WTC11 (cell line): Measurements from ENCODE around the gene ANKRD27. TPM values are rescaled to one million over a fixed set of nuclear protein-coding genes. Genes with fewer than 3 reads are reported as not detected.

Experiments used
- ATAC-seq: fragments of 200-7000 bp; cut with Tn5 transposase; 2 replicates; pipeline ENCODE4 v1.10.0; 2021; ENCODE audit warnings: mild to moderate bottlenecking, moderate library complexity
- CTCF ChIA-PET: fragments of 300-600 bp; sonication (Branson Sonifier 250); formaldehyde crosslinking; loops from one replicate; lab custom pipeline; 2021; ENCODE audit warnings: antibody characterized with exemption; lab: Charles Lee
- POLR2A ChIA-PET: fragments of 350-600 bp; sonication (Branson Sonifier 250); formaldehyde crosslinking; loops from one replicate; lab custom pipeline; 2021; ENCODE audit warnings: antibody characterized with exemption; lab: Charles Lee
- DNase-seq: peaks from one replicate; pipeline ENCODE4 v3.0.0; 2021; ENCODE audit warnings: low spot score
- H3K27ac Mint-ChIP-seq: 2 replicates; pipeline ENCODE4 v1.8.0; 2021; ENCODE audit warnings: mixed read lengths
- H3K27me3 Mint-ChIP-seq: 2 replicates; pipeline ENCODE4 v1.8.0; 2021; ENCODE audit warnings: low read depth, mild to moderate bottlenecking, moderate library complexity, mixed read lengths
- H3K36me3 Mint-ChIP-seq: 2 replicates; pipeline ENCODE4 v1.8.0; 2021; ENCODE audit warnings: mixed read lengths
- H3K4me1 Mint-ChIP-seq: 2 replicates; pipeline ENCODE4 v1.8.0; 2022; ENCODE audit warnings: mixed read lengths
- H3K4me3 Mint-ChIP-seq: 2 replicates; pipeline ENCODE4 v1.8.0; 2021; ENCODE audit warnings: mild to moderate bottlenecking, moderate library complexity, mixed read lengths
- H3K9me3 Mint-ChIP-seq: 2 replicates; pipeline ENCODE4 v1.8.0; 2021; ENCODE audit warnings: mixed read lengths
- ATF1 ChIP-seq: sonication (generic); formaldehyde crosslinking; IDR thresholded peaks from 2 replicates; pipeline ENCODE4 v1.8.1; 2023; ENCODE audit warnings: mild to moderate bottlenecking, moderate library complexity, missing genetic modification reagents
- CREM ChIP-seq: sonication (generic); formaldehyde crosslinking; IDR thresholded peaks from 2 replicates; pipeline ENCODE4 v1.8.1; 2022; ENCODE audit warnings: mild to moderate bottlenecking, missing genetic modification reagents, moderate library complexity
- ETV6 ChIP-seq: sonication (generic); formaldehyde crosslinking; IDR thresholded peaks from 2 replicates; pipeline ENCODE4 v1.8.1; 2022; ENCODE audit warnings: mild to moderate bottlenecking, missing genetic modification reagents
- FOXJ3 ChIP-seq: sonication (generic); formaldehyde crosslinking; IDR thresholded peaks from 2 replicates; pipeline ENCODE4 v1.9.0; 2021; ENCODE audit warnings: missing genetic modification reagents, mild to moderate bottlenecking, borderline replicate concordance
- FOXK1 ChIP-seq: sonication (generic); formaldehyde crosslinking; IDR thresholded peaks from 2 replicates; pipeline ENCODE4 v1.8.0; 2022; ENCODE audit warnings: mild to moderate bottlenecking, moderate library complexity, missing genetic modification reagents
- GTF2I ChIP-seq: fragments of 250-450 bp; sonication (Bioruptor Pico); conservative IDR thresholded peaks from 2 replicates; pipeline ENCODE4 v1.4.0; 2021; ENCODE audit warnings: mild to moderate bottlenecking
- MYBL2 ChIP-seq: sonication (generic); formaldehyde crosslinking; IDR thresholded peaks from 2 replicates; pipeline ENCODE4 v1.8.1; 2023; ENCODE audit warnings: mild to moderate bottlenecking, moderate library complexity, missing genetic modification reagents
- NFE2L1 ChIP-seq: sonication (generic); formaldehyde crosslinking; IDR thresholded peaks from 2 replicates; pipeline ENCODE4 v1.8.1; 2023; ENCODE audit warnings: missing genetic modification reagents
- ZNF219 ChIP-seq: sonication (generic); formaldehyde crosslinking; IDR thresholded peaks from 2 replicates; pipeline ENCODE4 v1.8.0; 2023; ENCODE audit warnings: missing genetic modification reagents, mild to moderate bottlenecking, borderline replicate concordance
- ZNF263 ChIP-seq: sonication (generic); formaldehyde crosslinking; IDR thresholded peaks from 2 replicates; pipeline ENCODE4 v1.8.1; 2022; ENCODE audit warnings: low read depth, mild to moderate bottlenecking, moderate library complexity, missing genetic modification reagents
- total RNA-seq: library from RNA; stranded (reverse); gene quantifications from 3 replicates; pipeline ENCODE4 v1.2.3, GENCODE V29; 2021
- TF ChIP-seq, protein P1 (sequence below): sonication (generic); formaldehyde crosslinking; IDR thresholded peaks from 2 replicates; pipeline ENCODE4 v1.8.1; 2022; ENCODE audit warnings: low read depth, mild to moderate bottlenecking, moderate library complexity, missing genetic modification reagents, borderline replicate concordance
- TF ChIP-seq, protein P2 (sequence below): sonication (generic); formaldehyde crosslinking; IDR thresholded peaks from 2 replicates; pipeline ENCODE4 v1.8.0; 2022; ENCODE audit warnings: mild to moderate bottlenecking, missing genetic modification reagents
- TF ChIP-seq, protein P3 (sequence below): sonication (generic); formaldehyde crosslinking; IDR thresholded peaks from 2 replicates; pipeline ENCODE4 v1.8.1; 2022; ENCODE audit warnings: mild to moderate bottlenecking, moderate library complexity, missing genetic modification reagents
- TF ChIP-seq, protein P4 (sequence below): sonication (generic); formaldehyde crosslinking; IDR thresholded peaks from 2 replicates; pipeline ENCODE4 v1.8.0; 2022; ENCODE audit warnings: mild to moderate bottlenecking, missing genetic modification reagents
- TF ChIP-seq, protein P5 (sequence below): sonication (generic); formaldehyde crosslinking; IDR thresholded peaks from 2 replicates; pipeline ENCODE4 v1.8.1; 2022; ENCODE audit warnings: low read depth, missing genetic modification reagents, borderline replicate concordance
- TF ChIP-seq, protein P6 (sequence below): sonication (generic); formaldehyde crosslinking; IDR thresholded peaks from 2 replicates; pipeline ENCODE4 v1.8.0; 2023; ENCODE audit warnings: missing genetic modification reagents, mild to moderate bottlenecking, borderline replicate concordance
- TF ChIP-seq, protein P7 (sequence below): sonication (generic); formaldehyde crosslinking; IDR thresholded peaks from 2 replicates; pipeline ENCODE4 v1.8.0; 2022; ENCODE audit warnings: mild to moderate bottlenecking, missing genetic modification reagents
- TF ChIP-seq, protein P8 (sequence below): sonication (generic); formaldehyde crosslinking; IDR thresholded peaks from 2 replicates; pipeline ENCODE4 v1.8.1; 2023; ENCODE audit warnings: mild to moderate bottlenecking, moderate library complexity, missing genetic modification reagents
- TF ChIP-seq, protein P9 (sequence below): fragments of 200-600 bp; IDR thresholded peaks from 2 replicates; pipeline ENCODE4 v1.8.0; 2022; ENCODE audit warnings: antibody characterized with exemption

ANKRD27 gene
- total RNA-seq, 1 experiment from 2014 or later, result 48.6 TPM

DNA sequence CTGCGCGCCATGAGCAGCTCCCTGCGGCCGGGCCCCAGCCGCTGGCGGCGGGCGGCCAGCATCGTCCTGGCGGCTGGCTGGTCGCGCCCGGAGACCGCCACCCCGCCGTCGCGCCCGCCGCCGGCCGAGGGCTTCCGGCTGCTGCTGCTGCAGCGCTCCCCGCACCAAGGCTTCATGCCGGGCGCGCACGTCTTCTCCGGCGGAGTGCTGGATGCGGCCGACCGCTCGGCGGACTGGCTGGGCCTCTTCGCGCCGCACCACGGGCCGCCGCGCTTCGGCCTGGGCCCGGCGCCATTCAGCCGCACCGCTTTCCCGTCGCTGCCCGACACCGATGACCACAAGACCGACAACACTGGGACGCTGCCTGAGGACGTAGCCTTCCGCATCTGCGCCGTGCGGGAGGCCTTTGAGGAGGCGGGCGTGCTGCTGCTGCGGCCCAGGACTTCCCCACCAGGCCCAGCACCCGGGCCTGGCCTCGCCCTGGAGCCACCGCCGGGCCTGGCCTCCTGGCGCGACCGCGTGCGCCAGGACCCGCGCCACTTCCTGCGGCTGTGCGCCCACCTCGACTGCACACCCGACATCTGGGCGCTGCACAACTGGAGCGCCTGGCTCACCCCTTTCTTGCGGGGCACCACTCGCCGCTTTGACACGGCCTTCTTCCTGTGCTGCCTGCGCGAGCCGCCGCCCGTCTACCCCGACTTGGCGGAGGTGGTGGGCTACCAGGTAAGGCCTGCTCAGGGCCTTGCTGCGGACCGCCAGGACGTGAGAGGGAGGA lies 17.2 kb upstream of the ANKRD27 start:
- DNase-seq (peak; percentile 61), ATAC-seq (peak; percentile 78)
- H3K4me3 Mint-ChIP-seq, result peak overlapping the region; percentile 59
- H3K4me1 Mint-ChIP-seq, result peaks cover 10% of the 10 kb centered on the region
- H3K9me3 Mint-ChIP-seq, result peaks cover 10% of the 10 kb centered on the region
- peaks cover 33% of the 10 kb centered on the region for H3K27me3 Mint-ChIP-seq
- no peak overlapping the region for H3K27ac Mint-ChIP-seq
- peaks cover 5% of the 10 kb centered on the region for H3K36me3 Mint-ChIP-seq
- ChIA-PET CTCF (interaction anchor here (0.8 to 1.4 kb wide), 3 partner anchors 15 to 492 kb away, joined by 3 to 10 read pairs (median 5); no protein-coding TSS in a partner anchor), POLR2A (interaction anchor here (0.6 kb wide), 1 partner anchor 9 kb away, joined by 6 read pairs; no protein-coding TSS in a partner anchor)
- no peak for TF ChIP-seq GTF2I
- TF ChIP-seq, protein P1, sequence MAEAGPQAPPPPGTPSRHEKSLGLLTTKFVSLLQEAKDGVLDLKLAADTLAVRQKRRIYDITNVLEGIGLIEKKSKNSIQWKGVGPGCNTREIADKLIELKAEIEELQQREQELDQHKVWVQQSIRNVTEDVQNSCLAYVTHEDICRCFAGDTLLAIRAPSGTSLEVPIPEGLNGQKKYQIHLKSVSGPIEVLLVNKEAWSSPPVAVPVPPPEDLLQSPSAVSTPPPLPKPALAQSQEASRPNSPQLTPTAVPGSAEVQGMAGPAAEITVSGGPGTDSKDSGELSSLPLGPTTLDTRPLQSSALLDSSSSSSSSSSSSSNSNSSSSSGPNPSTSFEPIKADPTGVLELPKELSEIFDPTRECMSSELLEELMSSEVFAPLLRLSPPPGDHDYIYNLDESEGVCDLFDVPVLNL (CRISPR knock-in tag), result peak; percentile 21; the same call in 1 of the 2 replicates
- TF ChIP-seq NFE2L1 (CRISPR knock-in tag), result peak; percentile 34; the same call in 1 of the 2 replicates
- TF ChIP-seq ZNF263, result 0 out of 2 replicates have a peak, but pooled peaks have one; percentile 25
- TF ChIP-seq, protein P2, sequence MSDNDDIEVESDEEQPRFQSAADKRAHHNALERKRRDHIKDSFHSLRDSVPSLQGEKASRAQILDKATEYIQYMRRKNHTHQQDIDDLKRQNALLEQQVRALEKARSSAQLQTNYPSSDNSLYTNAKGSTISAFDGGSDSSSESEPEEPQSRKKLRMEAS (CRISPR knock-in tag), result peak; percentile 82
- TF ChIP-seq, protein P3, sequence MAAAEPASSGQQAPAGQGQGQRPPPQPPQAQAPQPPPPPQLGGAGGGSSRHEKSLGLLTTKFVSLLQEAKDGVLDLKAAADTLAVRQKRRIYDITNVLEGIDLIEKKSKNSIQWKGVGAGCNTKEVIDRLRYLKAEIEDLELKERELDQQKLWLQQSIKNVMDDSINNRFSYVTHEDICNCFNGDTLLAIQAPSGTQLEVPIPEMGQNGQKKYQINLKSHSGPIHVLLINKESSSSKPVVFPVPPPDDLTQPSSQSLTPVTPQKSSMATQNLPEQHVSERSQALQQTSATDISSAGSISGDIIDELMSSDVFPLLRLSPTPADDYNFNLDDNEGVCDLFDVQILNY (CRISPR knock-in tag), result peak; percentile 67
- TF ChIP-seq, protein P4, sequence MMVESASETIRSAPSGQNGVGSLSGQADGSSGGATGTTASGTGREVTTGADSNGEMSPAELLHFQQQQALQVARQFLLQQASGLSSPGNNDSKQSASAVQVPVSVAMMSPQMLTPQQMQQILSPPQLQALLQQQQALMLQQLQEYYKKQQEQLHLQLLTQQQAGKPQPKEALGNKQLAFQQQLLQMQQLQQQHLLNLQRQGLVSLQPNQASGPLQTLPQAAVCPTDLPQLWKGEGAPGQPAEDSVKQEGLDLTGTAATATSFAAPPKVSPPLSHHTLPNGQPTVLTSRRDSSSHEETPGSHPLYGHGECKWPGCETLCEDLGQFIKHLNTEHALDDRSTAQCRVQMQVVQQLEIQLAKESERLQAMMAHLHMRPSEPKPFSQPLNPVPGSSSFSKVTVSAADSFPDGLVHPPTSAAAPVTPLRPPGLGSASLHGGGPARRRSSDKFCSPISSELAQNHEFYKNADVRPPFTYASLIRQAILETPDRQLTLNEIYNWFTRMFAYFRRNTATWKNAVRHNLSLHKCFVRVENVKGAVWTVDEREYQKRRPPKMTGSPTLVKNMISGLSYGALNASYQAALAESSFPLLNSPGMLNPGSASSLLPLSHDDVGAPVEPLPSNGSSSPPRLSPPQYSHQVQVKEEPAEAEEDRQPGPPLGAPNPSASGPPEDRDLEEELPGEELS (CRISPR knock-in tag), result peak; percentile 18; the same call in 1 of the 2 replicates
- TF ChIP-seq ZNF219 (CRISPR knock-in tag), result peak; percentile 52; the same call in 1 of the 2 replicates
- TF ChIP-seq, protein P5, sequence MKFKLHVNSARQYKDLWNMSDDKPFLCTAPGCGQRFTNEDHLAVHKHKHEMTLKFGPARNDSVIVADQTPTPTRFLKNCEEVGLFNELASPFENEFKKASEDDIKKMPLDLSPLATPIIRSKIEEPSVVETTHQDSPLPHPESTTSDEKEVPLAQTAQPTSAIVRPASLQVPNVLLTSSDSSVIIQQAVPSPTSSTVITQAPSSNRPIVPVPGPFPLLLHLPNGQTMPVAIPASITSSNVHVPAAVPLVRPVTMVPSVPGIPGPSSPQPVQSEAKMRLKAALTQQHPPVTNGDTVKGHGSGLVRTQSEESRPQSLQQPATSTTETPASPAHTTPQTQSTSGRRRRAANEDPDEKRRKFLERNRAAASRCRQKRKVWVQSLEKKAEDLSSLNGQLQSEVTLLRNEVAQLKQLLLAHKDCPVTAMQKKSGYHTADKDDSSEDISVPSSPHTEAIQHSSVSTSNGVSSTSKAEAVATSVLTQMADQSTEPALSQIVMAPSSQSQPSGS, result no peak
- TF ChIP-seq ATF1 (CRISPR knock-in tag), result no peak
- TF ChIP-seq CREM, result 0 out of 2 replicates have a peak, but pooled peaks have one; percentile 4
- TF ChIP-seq, protein P6, sequence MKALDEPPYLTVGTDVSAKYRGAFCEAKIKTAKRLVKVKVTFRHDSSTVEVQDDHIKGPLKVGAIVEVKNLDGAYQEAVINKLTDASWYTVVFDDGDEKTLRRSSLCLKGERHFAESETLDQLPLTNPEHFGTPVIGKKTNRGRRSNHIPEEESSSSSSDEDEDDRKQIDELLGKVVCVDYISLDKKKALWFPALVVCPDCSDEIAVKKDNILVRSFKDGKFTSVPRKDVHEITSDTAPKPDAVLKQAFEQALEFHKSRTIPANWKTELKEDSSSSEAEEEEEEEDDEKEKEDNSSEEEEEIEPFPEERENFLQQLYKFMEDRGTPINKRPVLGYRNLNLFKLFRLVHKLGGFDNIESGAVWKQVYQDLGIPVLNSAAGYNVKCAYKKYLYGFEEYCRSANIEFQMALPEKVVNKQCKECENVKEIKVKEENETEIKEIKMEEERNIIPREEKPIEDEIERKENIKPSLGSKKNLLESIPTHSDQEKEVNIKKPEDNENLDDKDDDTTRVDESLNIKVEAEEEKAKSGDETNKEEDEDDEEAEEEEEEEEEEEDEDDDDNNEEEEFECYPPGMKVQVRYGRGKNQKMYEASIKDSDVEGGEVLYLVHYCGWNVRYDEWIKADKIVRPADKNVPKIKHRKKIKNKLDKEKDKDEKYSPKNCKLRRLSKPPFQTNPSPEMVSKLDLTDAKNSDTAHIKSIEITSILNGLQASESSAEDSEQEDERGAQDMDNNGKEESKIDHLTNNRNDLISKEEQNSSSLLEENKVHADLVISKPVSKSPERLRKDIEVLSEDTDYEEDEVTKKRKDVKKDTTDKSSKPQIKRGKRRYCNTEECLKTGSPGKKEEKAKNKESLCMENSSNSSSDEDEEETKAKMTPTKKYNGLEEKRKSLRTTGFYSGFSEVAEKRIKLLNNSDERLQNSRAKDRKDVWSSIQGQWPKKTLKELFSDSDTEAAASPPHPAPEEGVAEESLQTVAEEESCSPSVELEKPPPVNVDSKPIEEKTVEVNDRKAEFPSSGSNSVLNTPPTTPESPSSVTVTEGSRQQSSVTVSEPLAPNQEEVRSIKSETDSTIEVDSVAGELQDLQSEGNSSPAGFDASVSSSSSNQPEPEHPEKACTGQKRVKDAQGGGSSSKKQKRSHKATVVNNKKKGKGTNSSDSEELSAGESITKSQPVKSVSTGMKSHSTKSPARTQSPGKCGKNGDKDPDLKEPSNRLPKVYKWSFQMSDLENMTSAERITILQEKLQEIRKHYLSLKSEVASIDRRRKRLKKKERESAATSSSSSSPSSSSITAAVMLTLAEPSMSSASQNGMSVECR, result peak; percentile 38; the same call in 1 of the 2 replicates
- no peak for TF ChIP-seq FOXJ3
- TF ChIP-seq, protein P7, sequence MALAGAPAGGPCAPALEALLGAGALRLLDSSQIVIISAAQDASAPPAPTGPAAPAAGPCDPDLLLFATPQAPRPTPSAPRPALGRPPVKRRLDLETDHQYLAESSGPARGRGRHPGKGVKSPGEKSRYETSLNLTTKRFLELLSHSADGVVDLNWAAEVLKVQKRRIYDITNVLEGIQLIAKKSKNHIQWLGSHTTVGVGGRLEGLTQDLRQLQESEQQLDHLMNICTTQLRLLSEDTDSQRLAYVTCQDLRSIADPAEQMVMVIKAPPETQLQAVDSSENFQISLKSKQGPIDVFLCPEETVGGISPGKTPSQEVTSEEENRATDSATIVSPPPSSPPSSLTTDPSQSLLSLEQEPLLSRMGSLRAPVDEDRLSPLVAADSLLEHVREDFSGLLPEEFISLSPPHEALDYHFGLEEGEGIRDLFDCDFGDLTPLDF (CRISPR knock-in tag), result 0 out of 2 replicates have a peak, but pooled peaks have one; percentile 43
- TF ChIP-seq FOXK1 (CRISPR knock-in tag), result peak; percentile 75; the same call in 1 of the 2 replicates
- TF ChIP-seq, protein P8, sequence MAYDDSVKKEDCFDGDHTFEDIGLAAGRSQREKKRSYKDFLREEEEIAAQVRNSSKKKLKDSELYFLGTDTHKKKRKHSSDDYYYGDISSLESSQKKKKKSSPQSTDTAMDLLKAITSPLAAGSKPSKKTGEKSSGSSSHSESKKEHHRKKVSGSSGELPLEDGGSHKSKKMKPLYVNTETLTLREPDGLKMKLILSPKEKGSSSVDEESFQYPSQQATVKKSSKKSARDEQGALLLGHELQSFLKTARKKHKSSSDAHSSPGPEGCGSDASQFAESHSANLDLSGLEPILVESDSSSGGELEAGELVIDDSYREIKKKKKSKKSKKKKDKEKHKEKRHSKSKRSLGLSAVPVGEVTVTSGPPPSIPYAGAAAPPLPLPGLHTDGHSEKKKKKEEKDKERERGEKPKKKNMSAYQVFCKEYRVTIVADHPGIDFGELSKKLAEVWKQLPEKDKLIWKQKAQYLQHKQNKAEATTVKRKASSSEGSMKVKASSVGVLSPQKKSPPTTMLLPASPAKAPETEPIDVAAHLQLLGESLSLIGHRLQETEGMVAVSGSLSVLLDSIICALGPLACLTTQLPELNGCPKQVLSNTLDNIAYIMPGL (CRISPR knock-in tag), result peak; percentile 95
- 0 out of 2 replicates have a peak, but pooled peaks have one; percentile 27 for TF ChIP-seq ETV6
- TF ChIP-seq, protein P9, sequence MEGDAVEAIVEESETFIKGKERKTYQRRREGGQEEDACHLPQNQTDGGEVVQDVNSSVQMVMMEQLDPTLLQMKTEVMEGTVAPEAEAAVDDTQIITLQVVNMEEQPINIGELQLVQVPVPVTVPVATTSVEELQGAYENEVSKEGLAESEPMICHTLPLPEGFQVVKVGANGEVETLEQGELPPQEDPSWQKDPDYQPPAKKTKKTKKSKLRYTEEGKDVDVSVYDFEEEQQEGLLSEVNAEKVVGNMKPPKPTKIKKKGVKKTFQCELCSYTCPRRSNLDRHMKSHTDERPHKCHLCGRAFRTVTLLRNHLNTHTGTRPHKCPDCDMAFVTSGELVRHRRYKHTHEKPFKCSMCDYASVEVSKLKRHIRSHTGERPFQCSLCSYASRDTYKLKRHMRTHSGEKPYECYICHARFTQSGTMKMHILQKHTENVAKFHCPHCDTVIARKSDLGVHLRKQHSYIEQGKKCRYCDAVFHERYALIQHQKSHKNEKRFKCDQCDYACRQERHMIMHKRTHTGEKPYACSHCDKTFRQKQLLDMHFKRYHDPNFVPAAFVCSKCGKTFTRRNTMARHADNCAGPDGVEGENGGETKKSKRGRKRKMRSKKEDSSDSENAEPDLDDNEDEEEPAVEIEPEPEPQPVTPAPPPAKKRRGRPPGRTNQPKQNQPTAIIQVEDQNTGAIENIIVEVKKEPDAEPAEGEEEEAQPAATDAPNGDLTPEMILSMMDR, result no peak
- peak; percentile 32; the same call in 1 of the 2 replicates for TF ChIP-seq MYBL2
